ENCODE results near the gene AFTPH. TPM values are rescaled to one million over a fixed set of nuclear protein-coding genes. Genes with fewer than 3 reads are reported as not detected.

The AFTPH gene
- total RNA-seq, 5 donors from 2014 or later (not counting 1 experiment from before 2014, with no cell fraction given), result 33.4 to 42.5 (median 37.9) TPM

DNA sequence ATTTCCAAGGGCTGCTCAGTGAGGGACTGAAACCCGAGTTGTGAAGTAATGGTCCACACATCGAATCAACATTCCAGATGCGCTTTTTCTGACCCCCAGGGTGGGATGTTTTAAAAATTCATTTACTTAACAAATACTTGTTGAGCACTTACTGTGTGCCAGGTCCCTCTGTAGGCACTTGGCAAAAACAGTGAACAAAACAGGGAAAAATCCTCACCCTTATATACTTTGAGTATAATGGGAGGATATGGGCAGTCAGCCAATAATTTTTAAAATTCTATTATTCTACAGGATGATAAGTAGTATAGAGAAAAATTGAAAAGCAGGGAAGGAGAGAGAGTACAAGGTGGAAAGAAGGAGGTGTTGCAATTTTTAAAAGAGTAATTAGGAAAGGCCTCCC lies 31.3 kb upstream of the AFTPH start:
- ATAC-seq (replicated peaks in 1 of 4), result no peak
- no peak overlapping the region for H3K27ac ChIP-seq (ENCODE audit: low read length)
- Mint-ChIP-seq H3K4me3 (no peak overlapping the region), H3K9me3 (no peaks in the 10 kb centered on the region), H3K27me3 (peaks cover 9 to 10% of the 10 kb centered on the region in 2 donors), H3K36me3 (no peaks in the 10 kb centered on the region), H3K27ac (no peak overlapping the region), H3K4me1 (peaks cover 9 to 15% (median 13%) of the 10 kb centered on the region in 3 donors)
- H3K9me3 ChIP-seq, result no peaks in the 10 kb centered on the region
- H3K27me3 ChIP-seq (replicated peaks in 1 of 2; ENCODE audit: control insufficient read depth in 2 of 2, extremely low read depth in 1 of 2, insufficient read depth in 2 of 2, low read length in 1 of 2), result peaks cover 0 to 5% of the 10 kb centered on the region in 2 experiments
- ChIA-PET POLR2A (no interaction called here), CTCF (interaction anchor here (0.6 to 0.9 kb wide), 3 partner anchors 8 to 387 kb away, joined by 3 to 4 read pairs (median 3); no protein-coding TSS in a partner anchor)
- no peak for DNase-seq
- H3K4me1 ChIP-seq (ENCODE audit: control insufficient read depth in 1 of 2, extremely low read depth in 1 of 2, insufficient read depth in 2 of 2, low read length in 2 of 2), result peaks cover 4 to 15% of the 10 kb centered on the region in 2 experiments
- no peaks in the 10 kb centered on the region for H3K36me3 ChIP-seq (ENCODE audit: control insufficient read depth in 2 of 2, extremely low read depth in 1 of 2, insufficient read depth in 1 of 2, low read length in 1 of 2)
- WGBS (ENCODE audit: insufficient coverage), result 80% methylated on average over 1 of the region's 3 CpGs
- no peak overlapping the region for H3K4me3 ChIP-seq (ENCODE audit: control insufficient read depth in 1 of 2, extremely low read depth in 1 of 2, low read length in 1 of 2)

DNA sequence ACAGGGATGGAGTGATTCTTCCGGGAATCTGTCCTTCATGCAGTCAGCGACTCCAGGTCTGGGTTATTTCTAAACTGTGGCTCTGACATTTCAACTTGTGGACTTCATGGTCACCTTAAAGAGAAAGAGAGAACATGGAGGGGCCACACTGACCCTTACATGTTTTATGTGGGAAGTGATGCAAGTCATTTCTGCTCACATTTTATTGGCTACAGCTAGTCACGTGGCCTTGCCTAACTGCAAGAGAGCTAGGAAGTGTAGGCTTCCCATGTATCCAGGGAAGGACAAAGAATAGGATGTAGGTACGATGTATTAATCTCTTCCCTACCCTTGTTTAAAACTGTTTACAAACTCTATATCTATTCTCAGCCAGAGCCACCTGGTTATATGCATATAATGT lies 30.3 kb upstream of the AFTPH start:
- Histone ChIP-seq H3K27ac (ENCODE audit: low read length) (no peak overlapping the region), H3K9me3 (no peaks in the 10 kb centered on the region), H3K4me1 (ENCODE audit: control insufficient read depth in 1 of 2, extremely low read depth in 1 of 2, insufficient read depth in 2 of 2, low read length in 2 of 2) (peaks cover 2 to 7% of the 10 kb centered on the region in 2 experiments), H3K36me3 (ENCODE audit: control insufficient read depth in 2 of 2, extremely low read depth in 1 of 2, insufficient read depth in 1 of 2, low read length in 1 of 2) (no peaks in the 10 kb centered on the region), H3K27me3 (replicated peaks in 1 of 2; ENCODE audit: control insufficient read depth in 2 of 2, extremely low read depth in 1 of 2, insufficient read depth in 2 of 2, low read length in 1 of 2) (peaks cover 0 to 3% of the 10 kb centered on the region in 2 experiments), H3K4me3 (ENCODE audit: control insufficient read depth in 1 of 2, extremely low read depth in 1 of 2, low read length in 1 of 2) (no peak overlapping the region)
- ChIA-PET POLR2A (interaction anchor here in 1 of 2 donors (0.6 kb wide), 1 partner anchor 242 kb away, joined by 4 read pairs; no protein-coding TSS in a partner anchor), CTCF (interaction anchor here (0.6 to 0.9 kb wide), 3 partner anchors 9 to 582 kb away, joined by 3 read pairs; no protein-coding TSS in a partner anchor)
- no peak overlapping the region for H3K4me3 Mint-ChIP-seq
- H3K36me3 Mint-ChIP-seq, result no peaks in the 10 kb centered on the region
- peaks cover 4 to 8% (median 7%) of the 10 kb centered on the region in 3 donors for H3K4me1 Mint-ChIP-seq
- H3K27me3 Mint-ChIP-seq, result peaks cover 9 to 10% of the 10 kb centered on the region in 2 donors
- 71% methylated on average over 2 of the region's 4 CpGs for WGBS (ENCODE audit: insufficient coverage)
- no peaks in the 10 kb centered on the region for H3K9me3 Mint-ChIP-seq
- H3K27ac Mint-ChIP-seq, result no peak overlapping the region
- no peak for DNase-seq
- no peak for ATAC-seq (replicated peaks in 1 of 4)

DNA sequence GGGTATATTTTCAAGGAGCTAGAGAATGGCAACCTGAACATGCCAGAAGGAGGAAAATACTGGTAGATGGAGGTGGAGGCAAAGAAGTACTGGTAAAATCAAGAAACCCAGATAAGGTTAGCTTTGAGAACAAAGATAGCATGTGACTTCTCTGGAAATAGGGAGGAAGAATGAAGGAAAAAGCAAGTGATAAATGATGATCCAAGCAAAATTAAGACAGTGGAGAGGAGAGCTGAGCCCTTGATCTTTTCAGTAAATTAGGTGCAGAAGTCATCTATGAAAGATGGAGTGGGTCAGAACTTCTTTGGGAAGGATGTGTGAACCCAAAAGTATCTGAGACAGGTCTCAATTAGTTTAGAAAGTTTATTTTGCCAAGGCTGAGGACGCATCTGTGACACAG lies 25.7 kb upstream of the AFTPH start:
- POLR2A ChIA-PET, result interaction anchor here in 1 of 2 donors (0.6 kb wide), 2 partner anchors 310 to 456 kb away, joined by 3 read pairs; no protein-coding TSS in a partner anchor
- H3K36me3 ChIP-seq (ENCODE audit: control insufficient read depth in 2 of 2, extremely low read depth in 1 of 2, insufficient read depth in 1 of 2, low read length in 1 of 2), result no peaks in the 10 kb centered on the region
- peaks cover 0 to 3% of the 10 kb centered on the region in 2 experiments for H3K27me3 ChIP-seq (replicated peaks in 1 of 2; ENCODE audit: control insufficient read depth in 2 of 2, extremely low read depth in 1 of 2, insufficient read depth in 2 of 2, low read length in 1 of 2)
- H3K4me3 ChIP-seq (ENCODE audit: control insufficient read depth in 1 of 2, extremely low read depth in 1 of 2, low read length in 1 of 2), result no peak overlapping the region
- H3K36me3 Mint-ChIP-seq, result no peaks in the 10 kb centered on the region
- DNase-seq, result no peak
- H3K9me3 Mint-ChIP-seq, result no peaks in the 10 kb centered on the region
- no peaks in the 10 kb centered on the region for H3K4me1 ChIP-seq (ENCODE audit: control insufficient read depth in 1 of 2, extremely low read depth in 1 of 2, insufficient read depth in 2 of 2, low read length in 2 of 2)
- H3K27ac ChIP-seq (ENCODE audit: low read length), result no peak overlapping the region
- CTCF ChIA-PET, result no interaction called here
- 100% methylated on average over 1 of the region's 1 CpG for WGBS (ENCODE audit: insufficient coverage)
- no peaks in the 10 kb centered on the region for H3K4me1 Mint-ChIP-seq
- H3K4me3 Mint-ChIP-seq, result no peak overlapping the region
- no peaks in the 10 kb centered on the region for H3K9me3 ChIP-seq
- ATAC-seq (replicated peaks in 1 of 4), result no peak
- H3K27ac Mint-ChIP-seq, result no peak overlapping the region
- H3K27me3 Mint-ChIP-seq, result peaks cover 9 to 10% of the 10 kb centered on the region in 2 donors

DNA sequence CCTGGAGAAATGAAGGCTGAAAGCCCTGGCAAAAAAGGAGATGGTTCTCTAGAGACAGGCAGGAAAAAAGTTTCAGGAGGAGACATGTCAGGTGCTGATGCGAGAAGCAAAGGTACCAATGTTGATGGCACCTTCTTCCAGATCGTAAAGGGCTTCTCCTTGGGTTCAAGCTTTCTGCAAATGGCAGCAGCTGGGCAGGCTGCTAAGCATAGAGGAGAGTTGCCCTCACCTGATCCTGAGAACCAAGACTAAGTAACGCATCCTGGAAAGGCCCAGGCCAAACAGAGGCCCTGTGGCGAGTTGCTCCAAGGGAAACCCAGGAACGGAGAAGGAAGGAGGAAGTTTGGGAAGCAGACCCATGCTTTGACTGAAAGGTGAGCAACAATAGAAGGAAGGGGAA lies 23.6 kb upstream of the AFTPH start:
- Mint-ChIP-seq H3K27me3 (peaks cover 13% of the 10 kb centered on the region in 2 donors), H3K4me1 (no peaks in the 10 kb centered on the region), H3K36me3 (no peaks in the 10 kb centered on the region), H3K27ac (no peak overlapping the region), H3K9me3 (no peaks in the 10 kb centered on the region), H3K4me3 (no peak overlapping the region)
- no peaks in the 10 kb centered on the region for H3K36me3 ChIP-seq (ENCODE audit: control insufficient read depth in 2 of 2, extremely low read depth in 1 of 2, insufficient read depth in 1 of 2, low read length in 1 of 2)
- H3K4me1 ChIP-seq (ENCODE audit: control insufficient read depth in 1 of 2, extremely low read depth in 1 of 2, insufficient read depth in 2 of 2, low read length in 2 of 2), result no peaks in the 10 kb centered on the region
- H3K27ac ChIP-seq (ENCODE audit: low read length), result no peak overlapping the region
- peaks cover 0 to 10% of the 10 kb centered on the region in 2 experiments for H3K27me3 ChIP-seq (replicated peaks in 1 of 2; ENCODE audit: control insufficient read depth in 2 of 2, extremely low read depth in 1 of 2, insufficient read depth in 2 of 2, low read length in 1 of 2)
- ATAC-seq (replicated peaks in 1 of 4) (no peak), DNase-seq (no peak)
- WGBS (ENCODE audit: insufficient coverage), result 81% methylated on average over 5 of the region's 5 CpGs
- no peak overlapping the region for H3K4me3 ChIP-seq (ENCODE audit: control insufficient read depth in 1 of 2, extremely low read depth in 1 of 2, low read length in 1 of 2)
- ChIA-PET CTCF (interaction anchor here in 1 of 2 donors (1.7 kb wide), 1 partner anchor 12 kb away, joined by 4 read pairs; no protein-coding TSS in a partner anchor), POLR2A (no interaction called here)
- no peaks in the 10 kb centered on the region for H3K9me3 ChIP-seq

DNA sequence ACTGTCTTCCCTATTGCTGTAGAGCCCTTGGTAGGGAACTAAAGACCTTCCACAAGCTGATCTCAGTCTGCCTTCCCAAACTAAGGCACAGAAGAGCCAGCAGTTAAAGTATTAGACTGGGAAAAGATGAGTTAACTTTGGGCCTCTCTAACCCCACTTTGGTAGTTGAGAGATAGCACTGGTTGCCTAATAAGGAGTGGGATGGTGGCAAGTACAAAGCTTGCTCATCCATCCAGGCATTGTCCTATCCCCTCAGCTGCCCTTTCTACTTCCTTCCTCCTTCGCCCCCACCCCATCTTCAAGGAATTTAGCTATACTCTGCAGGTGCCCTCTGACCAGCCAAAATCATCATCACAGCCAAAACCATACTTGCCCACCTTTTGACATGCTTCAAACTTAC lies 22.2 kb upstream of the AFTPH start:
- peaks cover 8 to 10% of the 10 kb centered on the region in 2 donors for H3K27me3 Mint-ChIP-seq
- Histone ChIP-seq H3K4me1 (ENCODE audit: control insufficient read depth in 1 of 2, extremely low read depth in 1 of 2, insufficient read depth in 2 of 2, low read length in 2 of 2) (no peaks in the 10 kb centered on the region), H3K27me3 (replicated peaks in 1 of 2; ENCODE audit: control insufficient read depth in 2 of 2, extremely low read depth in 1 of 2, insufficient read depth in 2 of 2, low read length in 1 of 2) (peaks cover 0 to 10% of the 10 kb centered on the region in 2 experiments), H3K9me3 (no peaks in the 10 kb centered on the region), H3K36me3 (ENCODE audit: control insufficient read depth in 2 of 2, extremely low read depth in 1 of 2, insufficient read depth in 1 of 2, low read length in 1 of 2) (no peaks in the 10 kb centered on the region), H3K27ac (ENCODE audit: low read length) (no peak overlapping the region), H3K4me3 (ENCODE audit: control insufficient read depth in 1 of 2, extremely low read depth in 1 of 2, low read length in 1 of 2) (no peak overlapping the region)
- ChIA-PET CTCF (interaction anchor here in 1 of 2 donors (0.6 kb wide), 1 partner anchor 389 kb away, joined by 3 read pairs; no protein-coding TSS in a partner anchor), POLR2A (interaction anchor here in 1 of 2 donors (0.7 kb wide), 1 partner anchor 298 kb away, joined by 5 read pairs; no protein-coding TSS in a partner anchor)
- no peak overlapping the region for H3K27ac Mint-ChIP-seq
- 57% methylated on average over 1 of the region's 1 CpG for WGBS (ENCODE audit: insufficient coverage)
- H3K4me1 Mint-ChIP-seq, result no peaks in the 10 kb centered on the region
- H3K9me3 Mint-ChIP-seq, result no peaks in the 10 kb centered on the region
- DNase-seq, result no peak
- no peak overlapping the region for H3K4me3 Mint-ChIP-seq
- no peak for ATAC-seq (replicated peaks in 1 of 4)
- H3K36me3 Mint-ChIP-seq, result no peaks in the 10 kb centered on the region

DNA sequence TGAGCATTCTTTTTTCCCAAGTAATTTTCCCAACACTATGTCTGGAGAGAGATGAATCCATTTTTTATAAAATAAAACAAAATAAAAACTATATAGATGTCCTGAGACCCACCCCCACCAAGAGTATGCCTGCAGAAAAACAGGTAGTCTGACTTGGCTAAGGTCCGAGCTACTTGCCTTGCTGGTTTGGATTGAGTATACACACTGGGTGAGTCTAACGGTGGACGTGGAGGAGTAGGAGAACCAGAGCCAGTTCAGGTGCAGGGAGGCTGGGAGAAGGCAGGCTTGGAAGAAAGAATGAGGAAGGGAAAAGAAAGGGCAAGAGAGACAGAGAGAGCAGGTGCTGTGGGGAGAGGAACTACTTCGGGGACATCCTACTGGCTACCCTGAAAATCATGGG lies 21.3 kb upstream of the AFTPH start:
- ChIA-PET CTCF (interaction anchor here in 1 of 2 donors (0.6 kb wide), 1 partner anchor 209 kb away, joined by 3 read pairs; no protein-coding TSS in a partner anchor), POLR2A (interaction anchor here in 1 of 2 donors (0.6 kb wide), 2 partner anchors 13 to 36 kb away, joined by 4 to 5 read pairs; no protein-coding TSS in a partner anchor)
- peaks cover 0 to 8% of the 10 kb centered on the region in 2 experiments for H3K27me3 ChIP-seq (replicated peaks in 1 of 2; ENCODE audit: control insufficient read depth in 2 of 2, extremely low read depth in 1 of 2, insufficient read depth in 2 of 2, low read length in 1 of 2)
- no peak for ATAC-seq (replicated peaks in 1 of 4)
- H3K9me3 ChIP-seq, result no peaks in the 10 kb centered on the region
- 100% methylated on average over 4 of the region's 4 CpGs for WGBS (ENCODE audit: insufficient coverage)
- Mint-ChIP-seq H3K27ac (no peak overlapping the region), H3K9me3 (no peaks in the 10 kb centered on the region), H3K4me1 (no peaks in the 10 kb centered on the region), H3K4me3 (no peak overlapping the region), H3K27me3 (peaks cover 4% of the 10 kb centered on the region in 2 donors), H3K36me3 (no peaks in the 10 kb centered on the region)
- no peaks in the 10 kb centered on the region for H3K4me1 ChIP-seq (ENCODE audit: control insufficient read depth in 1 of 2, extremely low read depth in 1 of 2, insufficient read depth in 2 of 2, low read length in 2 of 2)
- no peak overlapping the region for H3K4me3 ChIP-seq (ENCODE audit: control insufficient read depth in 1 of 2, extremely low read depth in 1 of 2, low read length in 1 of 2)
- no peak overlapping the region for H3K27ac ChIP-seq (ENCODE audit: low read length)
- no peaks in the 10 kb centered on the region for H3K36me3 ChIP-seq (ENCODE audit: control insufficient read depth in 2 of 2, extremely low read depth in 1 of 2, insufficient read depth in 1 of 2, low read length in 1 of 2)
- no peak for DNase-seq

All from T-cell (primary cell).